Naive thymus-derived CD4-positive, alpha-beta T cell (primary cell): ENCODE results near the gene M1AP. TPM values are rescaled to one million over a fixed set of nuclear protein-coding genes. Genes with fewer than 3 reads are reported as not detected.

ENCODE experiments used
- ATAC-seq: fragments of 150-1000 bp; cut with Tn5 transposase; 2 replicates; pipeline ENCODE4 v1.10.0; 2021; ENCODE audit warnings: mild to moderate bottlenecking, moderate library complexity
- CTCF ChIA-PET: fragments of 350-600 bp; sonication (Branson Sonifier 250); formaldehyde crosslinking; loops from one replicate; lab custom pipeline; 2021; ENCODE audit warnings: antibody characterized with exemption; lab: Charles Lee
- POLR2A ChIA-PET: fragments of 350-600 bp; sonication (Branson Sonifier 250); formaldehyde crosslinking; loops from one replicate; lab custom pipeline; 2021; ENCODE audit warnings: antibody characterized with exemption, inconsistent platforms; lab: Charles Lee
- DNase-seq, 9 donors: peaks; one replicate each; pipeline versions ENCODE4 v3.0.0 to v3.0.0-alpha.2; 2020 to 2022; ENCODE audit warnings: mixed read lengths in 1 of 9
- H3K27ac ChIP-seq: one replicate; pipeline ENCODE4 v1.7.0; 2013; ENCODE audit warnings: mild to moderate bottlenecking, low read depth, low read length, moderate library complexity
- H3K27me3 ChIP-seq, 2 donors: one replicate each; pipeline ENCODE4 v1.7.0; 2013; ENCODE audit warnings: low read length in 2 of 2, mild to moderate bottlenecking in 2 of 2, moderate library complexity in 2 of 2; ENCODE audit not compliant: control insufficient read depth in 2 of 2, insufficient read depth in 2 of 2
- H3K36me3 ChIP-seq, 3 experiments: 1 replicate in 2 of 3; 2 replicates in 1 of 3; pipeline ENCODE4 v1.7.0; 2013; ENCODE audit warnings: low read length in 3 of 3, mild to moderate bottlenecking in 3 of 3, moderate library complexity in 1 of 3; ENCODE audit not compliant: insufficient read depth in 3 of 3, control insufficient read depth in 2 of 3
- H3K4me1 ChIP-seq, 2 donors: one replicate each; pipeline ENCODE4 v1.7.0; 2013; ENCODE audit warnings: low read length in 2 of 2, mild to moderate bottlenecking in 2 of 2, moderate library complexity in 1 of 2; ENCODE audit not compliant: control insufficient read depth in 2 of 2, insufficient read depth in 2 of 2
- H3K4me3 ChIP-seq: 2 replicates; pipeline ENCODE4 v1.7.0; 2013; ENCODE audit warnings: mild to moderate bottlenecking, low read length
- H3K9me3 ChIP-seq, 3 experiments: 1 replicate in 2 of 3; 2 replicates in 1 of 3; pipeline ENCODE4 v1.7.0; 2013; ENCODE audit warnings: low read length in 3 of 3; ENCODE audit not compliant: control insufficient read depth in 2 of 3
- H3K27ac Mint-ChIP-seq, 9 donors: one replicate each; pipeline ENCODE4 v1.8.0; 2020 to 2022; ENCODE audit warnings: mixed read lengths in 9 of 9, mild to moderate bottlenecking in 8 of 9, moderate library complexity in 5 of 9, inconsistent platforms in 2 of 9
- H3K27me3 Mint-ChIP-seq, 5 donors: one replicate each; pipeline ENCODE4 v1.8.0; 2021 to 2022; ENCODE audit warnings: mixed read lengths in 5 of 5, mild to moderate bottlenecking in 1 of 5
- H3K36me3 Mint-ChIP-seq, 5 donors: one replicate each; pipeline ENCODE4 v1.8.0; 2020 to 2022; ENCODE audit warnings: mixed read lengths in 5 of 5, mild to moderate bottlenecking in 3 of 5, inconsistent platforms in 1 of 5
- H3K4me1 Mint-ChIP-seq, 7 donors: one replicate each; pipeline ENCODE4 v1.8.0; 2020 to 2022; ENCODE audit warnings: mixed read lengths in 7 of 7, mild to moderate bottlenecking in 3 of 7, inconsistent platforms in 1 of 7
- H3K4me3 Mint-ChIP-seq, 10 donors: one replicate each; pipeline ENCODE4 v1.8.0; 2020 to 2022; ENCODE audit warnings: mild to moderate bottlenecking in 10 of 10, mixed read lengths in 10 of 10, moderate library complexity in 6 of 10, inconsistent platforms in 2 of 10
- H3K9me3 Mint-ChIP-seq, 11 donors: one replicate each; pipeline ENCODE4 v1.8.0; 2020 to 2022; ENCODE audit warnings: mixed read lengths in 11 of 11, mild to moderate bottlenecking in 4 of 11, inconsistent platforms in 1 of 11, moderate library complexity in 1 of 11
- intact Hi-C, 2 donors: fragments of 100-400 bp; cut with micrococcal nuclease; formaldehyde crosslinking; loops; one replicate each; pipeline ENCODE4 v1.15.1; 2023
- polyA plus RNA-seq, 2 donors: library from polyadenylated mRNA; unstranded; fragments of 300-500 nt; fragmentation: Illumina TruSeq; gene quantifications; one replicate each; pipeline ENCODE4 v1.2.3, GENCODE V29; 2021
- total RNA-seq, 6 experiments: library from RNA in 5 of 6; stranded (reverse) in 5 of 6; gene quantifications; 1 replicate in 5 of 6; 2 replicates in 1 of 6; pipeline ENCODE4 v1.2.3 and lab custom pipeline; 2021 to 2026

The M1AP gene
- total and polyA plus RNA-seq, 7 experiments from 2014 or later, result 0.39 TPM; not detected in 6

DNA sequence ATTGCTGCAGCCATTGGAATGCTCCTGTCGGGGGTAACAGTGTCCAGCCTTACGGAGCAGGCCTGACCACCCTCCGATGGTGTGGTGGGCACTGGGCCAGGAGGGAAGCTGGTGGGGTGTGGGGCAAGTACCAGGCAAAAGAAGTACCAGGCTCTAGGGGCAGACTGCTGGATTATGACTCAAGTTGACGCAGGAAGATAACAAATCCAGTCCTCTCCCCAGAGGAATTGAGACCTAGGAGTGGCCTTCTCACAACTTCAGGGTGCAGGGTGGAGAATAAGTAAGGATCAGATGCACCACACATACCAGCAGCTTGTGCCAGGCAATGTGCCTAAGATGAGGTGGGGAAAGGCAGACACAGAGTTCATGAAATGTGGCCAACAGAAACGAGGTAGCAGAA, 43.8 kb upstream of the M1AP start:
- Histone ChIP-seq H3K27me3 (no peaks in the 10 kb centered on the region), H3K9me3 (no peaks in the 10 kb centered on the region), H3K4me1 (no peaks in the 10 kb centered on the region), H3K27ac (no peak overlapping the region), H3K36me3 (no peaks in the 10 kb centered on the region), H3K4me3 (no peak overlapping the region)
- Mint-ChIP-seq H3K9me3 (no peaks in the 10 kb centered on the region), H3K4me1 (peaks cover 0 to 4% (median 0%) of the 10 kb centered on the region in 7 donors), H3K36me3 (peaks cover 0 to 15% (median 6%) of the 10 kb centered on the region in 5 donors), H3K27me3 (peaks cover 0 to 39% (median 0%) of the 10 kb centered on the region in 5 donors), H3K27ac (peak overlapping the region in 1 of 9 donors; percentile 20), H3K4me3 (no peak overlapping the region)
- POLR2A ChIA-PET, result interaction anchor here (0.6 kb wide), 1 partner anchor 43 kb away, joined by 3 read pairs; no protein-coding TSS in a partner anchor
- DNase-seq (no peak), ATAC-seq (no peak)
- intact Hi-C loops, result loop anchor here (5.0 to 10.0 kb wide), 2 partner anchors 933 to 935 kb away; no protein-coding TSS in a partner anchor
- CTCF ChIA-PET, result interaction anchor here (1.0 to 1.8 kb wide), 2 partner anchors 11 to 185 kb away, joined by 3 to 10 read pairs; no protein-coding TSS in a partner anchor

DNA sequence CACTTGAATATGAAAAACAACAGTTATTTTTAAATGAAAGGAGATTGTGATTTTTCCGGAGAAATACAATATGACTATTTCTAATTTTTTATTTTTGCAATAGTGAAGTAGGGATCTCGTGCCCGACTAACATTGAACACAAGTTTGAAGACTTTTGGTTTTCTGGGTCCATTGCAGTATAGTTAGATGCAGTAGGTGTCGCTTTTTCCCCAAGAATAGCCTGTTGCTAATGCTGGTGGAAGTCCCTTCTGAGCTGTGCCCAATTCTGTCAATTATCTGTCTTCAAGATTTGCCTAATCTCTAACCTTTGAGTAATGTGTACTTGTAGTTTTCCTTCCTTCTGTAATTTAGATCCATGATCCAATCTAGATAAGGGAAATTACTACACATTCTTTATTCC, 42.4 kb upstream of the M1AP start:
- Mint-ChIP-seq H3K9me3 (no peaks in the 10 kb centered on the region), H3K36me3 (peaks cover 0 to 18% (median 8%) of the 10 kb centered on the region in 5 donors), H3K27me3 (peaks cover 0 to 38% (median 0%) of the 10 kb centered on the region in 5 donors), H3K4me3 (no peak overlapping the region), H3K4me1 (peaks cover 0 to 2% (median 0%) of the 10 kb centered on the region in 7 donors), H3K27ac (no peak overlapping the region)
- Histone ChIP-seq H3K9me3 (no peaks in the 10 kb centered on the region), H3K27ac (no peak overlapping the region), H3K27me3 (no peaks in the 10 kb centered on the region), H3K4me1 (no peaks in the 10 kb centered on the region), H3K4me3 (no peak overlapping the region), H3K36me3 (no peaks in the 10 kb centered on the region)
- ChIA-PET CTCF (interaction anchor here (0.6 to 1.8 kb wide), 4 partner anchors 9 to 715 kb away, joined by 3 to 10 read pairs (median 4); no protein-coding TSS in a partner anchor), POLR2A (no interaction called here)
- ATAC-seq (peak; percentile 78), DNase-seq (peak in 6 of 9 donors; percentile 15 to 41 (median 33))
- intact Hi-C loops, result loop anchor here (1.0 to 10.0 kb wide), 6 partner anchors 25 to 937 kb away; no protein-coding TSS in a partner anchor

DNA sequence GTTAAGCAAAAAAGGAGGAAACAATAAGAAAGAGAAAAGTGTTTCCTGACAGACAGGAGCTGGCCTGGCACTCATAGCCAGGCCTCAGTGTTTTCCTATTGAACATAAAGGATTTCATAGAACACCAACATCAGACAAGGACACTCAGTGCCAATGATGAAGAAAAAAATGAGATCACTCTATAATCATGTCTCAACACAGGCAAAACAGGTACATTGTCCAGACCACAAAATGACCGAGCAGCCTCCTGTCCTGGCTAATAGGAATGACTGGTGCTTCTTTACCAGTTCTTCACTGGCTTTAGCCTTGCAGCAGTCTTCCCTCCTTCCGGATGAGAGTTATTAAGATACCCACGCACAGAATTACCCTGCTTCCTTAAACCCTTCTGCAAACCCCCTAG, 41.5 kb upstream of the M1AP start:
- Mint-ChIP-seq H3K4me3 (no peak overlapping the region), H3K27me3 (peaks cover 0 to 32% (median 0%) of the 10 kb centered on the region in 5 donors), H3K4me1 (peaks cover 0 to 2% (median 0%) of the 10 kb centered on the region in 7 donors), H3K27ac (no peak overlapping the region), H3K36me3 (peaks cover 0 to 22% (median 3%) of the 10 kb centered on the region in 5 donors), H3K9me3 (no peaks in the 10 kb centered on the region)
- DNase-seq (no peak), ATAC-seq (no peak)
- no peak overlapping the region for H3K4me3 ChIP-seq
- intact Hi-C loops, result loop anchor here (1.0 to 10.0 kb wide), 6 partner anchors 26 to 938 kb away; no protein-coding TSS in a partner anchor
- no peaks in the 10 kb centered on the region for H3K4me1 ChIP-seq
- H3K36me3 ChIP-seq, result no peaks in the 10 kb centered on the region
- no peaks in the 10 kb centered on the region for H3K27me3 ChIP-seq
- ChIA-PET CTCF (interaction anchor here (1.7 kb wide), 1 partner anchor 186 kb away, joined by 4 read pairs; no protein-coding TSS in a partner anchor), POLR2A (no interaction called here)
- no peaks in the 10 kb centered on the region for H3K9me3 ChIP-seq
- H3K27ac ChIP-seq, result no peak overlapping the region

DNA sequence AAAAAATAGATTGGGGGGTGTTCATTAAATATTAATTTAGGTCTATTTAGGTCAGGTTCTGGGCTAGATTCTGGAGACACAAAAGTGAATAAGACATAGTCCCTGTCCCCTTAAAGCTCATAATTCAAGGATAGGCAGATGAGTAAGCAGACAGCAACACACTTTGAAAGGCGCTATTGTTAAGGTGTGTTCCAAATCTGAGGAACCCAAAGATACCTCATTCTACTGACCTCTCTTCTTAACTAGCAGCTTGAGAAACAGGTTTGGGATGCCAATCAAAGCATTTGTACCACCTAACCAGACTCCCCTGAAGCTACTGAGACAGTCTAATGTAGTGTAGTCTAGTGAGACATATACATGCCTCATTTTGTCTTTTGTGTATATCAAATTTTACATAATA, 40.8 kb upstream of the M1AP start:
- no peaks in the 10 kb centered on the region for H3K36me3 ChIP-seq

DNA sequence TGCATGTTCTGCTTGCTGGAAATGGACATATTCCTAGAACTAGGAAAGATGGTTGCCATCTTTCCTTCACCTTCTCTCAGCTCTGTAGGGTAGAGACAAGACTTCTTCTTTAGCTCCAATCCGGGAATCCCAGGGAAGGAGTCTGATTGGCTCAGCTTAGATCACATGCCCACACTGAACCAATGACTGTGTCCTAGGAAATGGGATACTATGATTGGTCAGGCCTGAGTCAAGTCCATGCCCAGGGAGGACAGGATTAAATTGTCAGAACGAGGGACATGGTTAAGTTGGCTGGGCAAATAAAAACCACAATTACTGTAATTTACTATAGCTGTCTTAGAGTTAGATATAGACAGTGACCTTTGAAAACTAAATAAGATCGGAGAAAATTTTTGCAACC, 37.3 kb upstream of the M1AP start:
- ATAC-seq (no peak), DNase-seq (no peak)
- Histone ChIP-seq H3K9me3 (no peaks in the 10 kb centered on the region), H3K27ac (no peak overlapping the region), H3K36me3 (peaks cover 0 to 6% (median 0%) of the 10 kb centered on the region in 3 experiments), H3K27me3 (no peaks in the 10 kb centered on the region), H3K4me3 (no peak overlapping the region), H3K4me1 (no peaks in the 10 kb centered on the region)
- Mint-ChIP-seq H3K9me3 (no peaks in the 10 kb centered on the region), H3K27ac (peak overlapping the region in 1 of 9 donors; percentile 17), H3K27me3 (peaks cover 0 to 7% (median 0%) of the 10 kb centered on the region in 5 donors), H3K36me3 (peaks cover 0 to 26% (median 6%) of the 10 kb centered on the region in 5 donors), H3K4me3 (no peak overlapping the region), H3K4me1 (peaks cover 0 to 2% (median 0%) of the 10 kb centered on the region in 7 donors)
- ChIA-PET CTCF (no interaction called here), POLR2A (no interaction called here)
- intact Hi-C loops, result no loop called here

More for the DNA sequence above, 40.8 kb upstream of the M1AP start:
- no peaks in the 10 kb centered on the region for H3K9me3 Mint-ChIP-seq
- no peak overlapping the region for H3K4me3 Mint-ChIP-seq
- H3K27ac Mint-ChIP-seq, result no peak overlapping the region
- H3K27me3 ChIP-seq, result no peaks in the 10 kb centered on the region
- peaks cover 0 to 25% (median 0%) of the 10 kb centered on the region in 5 donors for H3K27me3 Mint-ChIP-seq
- DNase-seq (no peak), ATAC-seq (no peak)
- H3K9me3 ChIP-seq, result no peaks in the 10 kb centered on the region
- peaks cover 0 to 2% (median 0%) of the 10 kb centered on the region in 7 donors for H3K4me1 Mint-ChIP-seq
- no peak overlapping the region for H3K27ac ChIP-seq
- H3K4me1 ChIP-seq, result no peaks in the 10 kb centered on the region
- no peak overlapping the region for H3K4me3 ChIP-seq
- peaks cover 0 to 22% (median 3%) of the 10 kb centered on the region in 5 donors for H3K36me3 Mint-ChIP-seq
- ChIA-PET CTCF (interaction anchor here (0.9 to 1.7 kb wide), 3 partner anchors 149 to 187 kb away, joined by 3 to 4 read pairs (median 3); no protein-coding TSS in a partner anchor), POLR2A (interaction anchor here (0.7 kb wide), 1 partner anchor 255 kb away, joined by 3 read pairs; no protein-coding TSS in a partner anchor)
- intact Hi-C loops, result no loop called here

GRCh38 chr2:74682501-74682900, 34.4 kb upstream of the M1AP start:
- ATAC-seq, result no peak
- H3K4me1 Mint-ChIP-seq, result no peaks in the 10 kb centered on the region
- no peak for DNase-seq
- no peaks in the 10 kb centered on the region for H3K9me3 Mint-ChIP-seq
- CTCF ChIA-PET, result interaction anchor here (1.0 kb wide), 1 partner anchor 34 kb away, joined by 4 read pairs; no protein-coding TSS in a partner anchor
- no peak overlapping the region for H3K27ac ChIP-seq
- intact Hi-C loops, result no loop called here
- H3K4me1 ChIP-seq, result no peaks in the 10 kb centered on the region
- no peak overlapping the region for H3K27ac Mint-ChIP-seq
- H3K36me3 Mint-ChIP-seq, result peaks cover 0 to 48% (median 12%) of the 10 kb centered on the region in 5 donors
- H3K9me3 ChIP-seq, result no peaks in the 10 kb centered on the region
- H3K27me3 ChIP-seq, result no peaks in the 10 kb centered on the region
- peaks cover 0 to 26% (median 3%) of the 10 kb centered on the region in 3 experiments for H3K36me3 ChIP-seq
- POLR2A ChIA-PET, result no interaction called here
- H3K27me3 Mint-ChIP-seq, result no peaks in the 10 kb centered on the region
- H3K4me3 ChIP-seq, result no peak overlapping the region
- H3K4me3 Mint-ChIP-seq, result no peak overlapping the region
